Measurements from ENCODE around the gene HLA-DQA1. TPM values are rescaled to one million over a fixed set of nuclear protein-coding genes. Genes with fewer than 3 reads are reported as not detected.
"Not testable (repeated sequence)": the region's sequence is repeated elsewhere in the genome, so short reads cannot be mapped to it uniquely, and the experiment has no call there.

HLA-DQA1 gene
- 0.26 TPM in 1 of 2 replicates, not detected in the other for total RNA-seq
- 0.10 TPM in 1 of 2 replicates, not detected in the other for polyA plus RNA-seq
- not detected in 2 replicates for polyA plus RNA-seq (2012)
- polyA minus RNA-seq (ENCODE audit: low replicate concordance), result not detected in 2 replicates

DNA sequence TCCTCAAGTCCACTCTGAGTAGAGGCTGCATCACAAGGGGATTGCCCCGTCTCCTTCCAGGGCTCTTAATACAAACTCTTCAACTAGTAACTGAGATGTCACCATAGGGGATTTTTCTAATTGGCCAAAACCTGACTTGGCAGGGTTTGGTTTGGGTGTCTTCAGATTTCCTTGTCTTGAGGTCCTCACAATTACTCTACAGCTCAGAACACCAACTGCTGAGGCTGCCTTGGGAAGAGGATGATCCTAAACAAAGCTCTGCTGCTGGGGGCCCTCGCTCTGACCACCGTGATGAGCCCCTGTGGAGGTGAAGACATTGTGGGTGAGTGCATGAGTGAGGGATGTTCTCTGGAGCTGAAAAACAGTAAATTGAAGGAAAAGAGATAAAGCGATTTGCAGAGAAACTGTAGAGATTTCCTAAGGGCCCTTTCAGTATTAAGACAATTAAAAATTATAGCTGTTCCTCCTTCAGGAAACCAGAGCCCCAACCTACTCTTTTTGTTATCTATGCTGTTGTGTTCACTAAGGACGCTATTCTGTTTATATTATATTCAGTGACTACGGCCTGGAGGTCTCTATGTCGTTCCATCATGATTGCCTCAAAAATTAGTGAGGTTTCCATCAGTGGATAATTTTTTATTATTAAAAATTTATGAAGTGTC lies at the start of gene HLA-DQA1:
Gene HLA-DQA1 (plus strand): TSS at position 188 of the 662 bp plus-strand sequence. CDS start 53 bp downstream, at position 241.
- no peak within 1 kb of the TSS for H3K27ac ChIP-seq (ENCODE audit: insufficient read depth, low read length)
- TF ChIP-seq, protein P1, sequence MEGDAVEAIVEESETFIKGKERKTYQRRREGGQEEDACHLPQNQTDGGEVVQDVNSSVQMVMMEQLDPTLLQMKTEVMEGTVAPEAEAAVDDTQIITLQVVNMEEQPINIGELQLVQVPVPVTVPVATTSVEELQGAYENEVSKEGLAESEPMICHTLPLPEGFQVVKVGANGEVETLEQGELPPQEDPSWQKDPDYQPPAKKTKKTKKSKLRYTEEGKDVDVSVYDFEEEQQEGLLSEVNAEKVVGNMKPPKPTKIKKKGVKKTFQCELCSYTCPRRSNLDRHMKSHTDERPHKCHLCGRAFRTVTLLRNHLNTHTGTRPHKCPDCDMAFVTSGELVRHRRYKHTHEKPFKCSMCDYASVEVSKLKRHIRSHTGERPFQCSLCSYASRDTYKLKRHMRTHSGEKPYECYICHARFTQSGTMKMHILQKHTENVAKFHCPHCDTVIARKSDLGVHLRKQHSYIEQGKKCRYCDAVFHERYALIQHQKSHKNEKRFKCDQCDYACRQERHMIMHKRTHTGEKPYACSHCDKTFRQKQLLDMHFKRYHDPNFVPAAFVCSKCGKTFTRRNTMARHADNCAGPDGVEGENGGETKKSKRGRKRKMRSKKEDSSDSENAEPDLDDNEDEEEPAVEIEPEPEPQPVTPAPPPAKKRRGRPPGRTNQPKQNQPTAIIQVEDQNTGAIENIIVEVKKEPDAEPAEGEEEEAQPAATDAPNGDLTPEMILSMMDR (conservative IDR thresholded peaks at IDR 0.05 in 1 of 2, IDR thresholded peaks at IDR 0.05 in 1 of 2; ENCODE audit: low read depth in 1 of 2, low read length in 2 of 2), result no peak
- TF ChIP-seq EZH2 (IDR thresholded peaks at IDR 0.05; ENCODE audit: low read length, missing control alignments), result no peak
- H3K79me2 ChIP-seq (ENCODE audit: control insufficient read depth, insufficient read depth, low read length), result no peaks in the 10 kb centered on the region
- H2AFZ ChIP-seq (ENCODE audit: low read length), result no peak within 1 kb of the TSS
- H4K20me1 ChIP-seq (ENCODE audit: control insufficient read depth, extremely low read depth, insufficient read depth, low read length), result no peaks in the 10 kb centered on the region
- H3K4me3 ChIP-seq (replicated peaks in 1 of 4; ENCODE audit: control extremely low read depth in 1 of 4, insufficient read depth in 1 of 4, low read depth in 3 of 4, low read length in 4 of 4), result no peak within 1 kb of the TSS
- no peaks in the 10 kb centered on the region for H3K36me3 ChIP-seq (ENCODE audit: control insufficient read depth, insufficient read depth, low read length)
- H3K4me2 ChIP-seq (ENCODE audit: extremely low read depth, insufficient read depth, low read length), result no peak within 1 kb of the TSS
- no peak within 1 kb of the TSS for H3K9ac ChIP-seq (ENCODE audit: insufficient read depth, low read length)
- no peaks in the 10 kb centered on the region for H3K27me3 ChIP-seq (ENCODE audit: control insufficient read depth, insufficient read depth, low read length)
- H3K4me1 ChIP-seq (ENCODE audit: control insufficient read depth, extremely low read depth, insufficient read depth, low read length), result no peaks in the 10 kb centered on the region
- DNase-seq (ENCODE audit: low read depth in 2 of 2), result no peak
- no peaks in the 10 kb centered on the region for H3K9me3 ChIP-seq (ENCODE audit: control insufficient read depth, insufficient read depth, low read depth, low read length)

DNA sequence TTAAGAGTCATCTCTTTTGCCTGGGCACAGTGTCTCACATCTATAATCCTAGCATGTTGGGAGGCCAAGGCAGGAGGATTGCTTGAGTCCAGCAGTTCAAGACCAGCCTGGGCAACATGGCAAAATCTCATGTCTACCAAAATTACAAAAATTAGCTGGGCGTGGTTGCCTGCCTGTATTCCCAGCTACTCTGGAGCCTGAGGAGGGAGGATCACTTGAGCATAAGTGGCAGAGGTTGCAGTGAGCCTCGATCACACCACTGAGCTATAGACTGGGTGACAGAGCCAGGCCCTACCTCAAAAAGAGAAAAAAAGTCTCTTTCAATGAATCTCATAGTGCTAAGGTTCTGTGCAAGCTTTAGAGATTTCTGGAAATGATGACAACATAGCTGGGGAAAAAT lies 49.0 kb upstream of the HLA-DQA1 start:
- Histone ChIP-seq H3K4me2 (ENCODE audit: extremely low read depth, insufficient read depth, low read length) (no peak overlapping the region), H3K36me3 (ENCODE audit: control insufficient read depth, insufficient read depth, low read length) (no peaks in the 10 kb centered on the region), H3K4me1 (ENCODE audit: control insufficient read depth, extremely low read depth, insufficient read depth, low read length) (no peaks in the 10 kb centered on the region), H2AFZ (ENCODE audit: low read length) (no peak overlapping the region), H3K79me2 (ENCODE audit: control insufficient read depth, insufficient read depth, low read length) (no peaks in the 10 kb centered on the region), H3K27me3 (ENCODE audit: control insufficient read depth, insufficient read depth, low read length) (peaks cover 4% of the 10 kb centered on the region), H3K27ac (ENCODE audit: insufficient read depth, low read length) (no peak overlapping the region), H4K20me1 (ENCODE audit: control insufficient read depth, extremely low read depth, insufficient read depth, low read length) (no peaks in the 10 kb centered on the region), H3K9me3 (ENCODE audit: control insufficient read depth, insufficient read depth, low read depth, low read length) (no peaks in the 10 kb centered on the region), H3K4me3 (replicated peaks in 1 of 4; ENCODE audit: control extremely low read depth in 1 of 4, insufficient read depth in 1 of 4, low read depth in 3 of 4, low read length in 4 of 4) (no peak overlapping the region), H3K9ac (ENCODE audit: insufficient read depth, low read length) (no peak overlapping the region)
- no peak for DNase-seq (ENCODE audit: low read depth in 2 of 2)
- no peak for TF ChIP-seq EZH2 (IDR thresholded peaks at IDR 0.05; ENCODE audit: low read length, missing control alignments)
- TF ChIP-seq, protein P1 (conservative IDR thresholded peaks at IDR 0.05 in 1 of 2, IDR thresholded peaks at IDR 0.05 in 1 of 2; ENCODE audit: low read depth in 1 of 2, low read length in 2 of 2), result no peak

DNA sequence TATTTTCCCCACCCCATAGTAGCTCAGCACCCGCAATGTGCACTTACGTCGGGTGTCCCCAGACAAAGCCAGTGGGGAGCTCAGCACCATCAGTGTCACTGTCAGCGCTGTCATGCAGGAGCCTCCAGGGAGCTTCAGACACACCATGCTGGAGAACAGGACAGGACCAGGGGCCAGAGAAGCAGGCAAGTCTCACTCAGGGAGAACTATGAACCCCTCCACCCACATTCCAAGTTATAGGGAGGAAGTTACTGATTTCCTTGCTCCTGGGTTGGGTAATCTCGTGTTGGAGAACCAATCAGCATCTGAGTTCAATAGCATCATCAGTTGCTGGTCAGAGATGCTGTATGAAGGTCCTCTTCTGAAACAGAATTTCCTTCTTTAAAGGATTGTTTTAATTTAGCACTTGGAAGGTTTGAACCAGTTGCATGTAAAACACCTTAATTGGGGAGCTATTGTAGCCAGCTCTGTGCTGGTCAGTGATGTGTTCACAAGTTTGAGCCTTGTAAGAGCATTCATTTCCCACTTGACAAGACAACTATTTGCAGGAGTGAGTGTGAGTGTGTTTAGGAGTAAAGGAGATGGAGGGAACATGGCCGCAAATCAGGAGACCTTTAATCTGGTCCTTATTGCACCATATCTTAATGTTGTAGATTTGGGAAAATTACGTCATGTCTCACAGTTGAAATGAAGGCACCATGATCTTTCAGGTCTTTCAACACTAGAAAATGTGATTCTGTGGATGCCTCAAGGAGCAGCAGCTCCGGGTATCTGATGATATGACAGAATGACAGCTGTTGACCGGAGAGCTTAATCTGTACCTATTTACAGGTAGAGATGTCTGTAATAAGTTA lies 47.4 kb upstream of the HLA-DQA1 start, which contains the start of gene HLA-DRB1:
Gene HLA-DRB1 (minus strand): TSS at position 253 of the 854 bp plus-strand sequence. CDS start 106 bp downstream, at position 147.
- Histone ChIP-seq H3K4me1 (ENCODE audit: control insufficient read depth, extremely low read depth, insufficient read depth, low read length) (no peaks in the 10 kb centered on the region), H3K27ac (ENCODE audit: insufficient read depth, low read length) (no peak within 1 kb of the TSS), H3K4me3 (replicated peaks in 1 of 4; ENCODE audit: control extremely low read depth in 1 of 4, insufficient read depth in 1 of 4, low read depth in 3 of 4, low read length in 4 of 4) (no peak within 1 kb of the TSS), H3K79me2 (ENCODE audit: control insufficient read depth, insufficient read depth, low read length) (no peaks in the 10 kb centered on the region), H4K20me1 (ENCODE audit: control insufficient read depth, extremely low read depth, insufficient read depth, low read length) (no peaks in the 10 kb centered on the region), H3K9ac (ENCODE audit: insufficient read depth, low read length) (no peak within 1 kb of the TSS), H2AFZ (ENCODE audit: low read length) (no peak within 1 kb of the TSS), H3K27me3 (ENCODE audit: control insufficient read depth, insufficient read depth, low read length) (no peaks in the 10 kb centered on the region), H3K36me3 (ENCODE audit: control insufficient read depth, insufficient read depth, low read length) (no peaks in the 10 kb centered on the region), H3K9me3 (ENCODE audit: control insufficient read depth, insufficient read depth, low read depth, low read length) (no peaks in the 10 kb centered on the region), H3K4me2 (ENCODE audit: extremely low read depth, insufficient read depth, low read length) (no peak within 1 kb of the TSS)
- TF ChIP-seq EZH2 (IDR thresholded peaks at IDR 0.05; ENCODE audit: low read length, missing control alignments), result no peak
- TF ChIP-seq, protein P1 (conservative IDR thresholded peaks at IDR 0.05 in 1 of 2, IDR thresholded peaks at IDR 0.05 in 1 of 2; ENCODE audit: low read depth in 1 of 2, low read length in 2 of 2), result no peak
- DNase-seq (ENCODE audit: low read depth in 2 of 2), result no peak

DNA sequence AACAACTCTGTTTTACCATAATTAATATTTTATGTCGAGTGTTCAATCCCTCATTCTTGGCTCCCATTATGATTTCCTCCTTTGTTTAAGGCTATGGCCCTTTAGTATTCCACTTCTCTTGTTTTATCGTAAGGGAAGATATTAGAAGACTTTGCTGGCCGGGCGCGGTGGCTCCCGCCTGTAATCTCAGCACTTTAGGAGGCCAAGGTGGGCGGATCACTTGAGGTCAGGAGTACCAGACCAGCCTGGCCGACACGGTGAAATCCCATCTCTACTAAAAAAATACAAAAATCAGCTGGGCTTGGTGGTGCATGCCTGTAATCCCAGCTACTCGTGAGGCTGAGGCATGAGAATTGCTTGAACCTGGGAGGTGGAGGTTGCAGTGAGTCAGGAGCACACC lies 46.5 kb upstream of the HLA-DQA1 start:
- H2AFZ ChIP-seq (ENCODE audit: low read length); H3K4me3 ChIP-seq (replicated peaks in 1 of 4; ENCODE audit: control extremely low read depth in 1 of 4, insufficient read depth in 1 of 4, low read depth in 3 of 4, low read length in 4 of 4); H4K20me1 ChIP-seq (ENCODE audit: control insufficient read depth, extremely low read depth, insufficient read depth, low read length); H3K9ac ChIP-seq (ENCODE audit: insufficient read depth, low read length); H3K36me3 ChIP-seq (ENCODE audit: control insufficient read depth, insufficient read depth, low read length); H3K9me3 ChIP-seq (ENCODE audit: control insufficient read depth, insufficient read depth, low read depth, low read length); DNase-seq (ENCODE audit: low read depth in 2 of 2); H3K4me1 ChIP-seq (ENCODE audit: control insufficient read depth, extremely low read depth, insufficient read depth, low read length); H3K4me2 ChIP-seq (ENCODE audit: extremely low read depth, insufficient read depth, low read length); H3K27me3 ChIP-seq (ENCODE audit: control insufficient read depth, insufficient read depth, low read length); H3K79me2 ChIP-seq (ENCODE audit: control insufficient read depth, insufficient read depth, low read length); H3K27ac ChIP-seq (ENCODE audit: insufficient read depth, low read length): not testable (repeated sequence)
